KOPT-K1 (cell line): ENCODE measurements around the gene ATRNL1.

Experiments
- H3K27ac ChIP-seq: fragments of 200-600 bp; sonication (generic); 2 replicates; pipeline ENCODE4 v1.5.1; 2016; ENCODE audit warnings: antibody characterized with exemption, mild to moderate bottlenecking, low read depth, low read length; ENCODE audit not compliant: poor library complexity, severe bottlenecking
- H3K36me3 ChIP-seq: fragments of 200-600 bp; sonication (generic); 2 replicates; pipeline ENCODE4 v1.5.1; 2017; ENCODE audit warnings: antibody characterized with exemption, mild to moderate bottlenecking, low read length, moderate library complexity; ENCODE audit not compliant: insufficient read depth
- H3K9me3 ChIP-seq: fragments of 200-600 bp; sonication (generic); 2 replicates; pipeline ENCODE4 v1.5.1; 2017; ENCODE audit warnings: antibody characterized with exemption, low read length, mild to moderate bottlenecking; ENCODE audit not compliant: insufficient read depth, poor library complexity, severe bottlenecking

The ATRNL1 gene

GRCh38 chr10:115093286-115093775 lies at the start of gene ATRNL1:
Gene ATRNL1 (plus strand): TSS chr10:115093365. CDS start chr10:115093751, 386 bp downstream.
- no peak within 1 kb of the TSS for H3K27ac ChIP-seq
- H3K36me3 ChIP-seq, result no peaks in the 10 kb centered on the region

GRCh38 chr10:115043719-115044118 lies 49.4 kb upstream of the ATRNL1 start:
- H3K36me3 ChIP-seq, result no peaks in the 10 kb centered on the region
- no peak overlapping the region for H3K27ac ChIP-seq
- H3K9me3 ChIP-seq, result no peaks in the 10 kb centered on the region

More at GRCh38 chr10:115093286-115093775, at the start of gene ATRNL1:
- peaks cover 7% of the 10 kb centered on the region for H3K9me3 ChIP-seq

GRCh38 chr10:115044891-115045290 lies 48.3 kb upstream of the ATRNL1 start:
- no peak overlapping the region for H3K27ac ChIP-seq
- H3K36me3 ChIP-seq, result no peaks in the 10 kb centered on the region
- no peaks in the 10 kb centered on the region for H3K9me3 ChIP-seq

GRCh38 chr10:115045499-115045898 lies 47.7 kb upstream of the ATRNL1 start:
- no peaks in the 10 kb centered on the region for H3K9me3 ChIP-seq
- H3K27ac ChIP-seq, result no peak overlapping the region

GRCh38 chr10:115046686-115047236 lies 46.4 kb upstream of the ATRNL1 start:
- H3K36me3 ChIP-seq, result no peaks in the 10 kb centered on the region
- no peaks in the 10 kb centered on the region for H3K9me3 ChIP-seq

More at GRCh38 chr10:115045499-115045898, 47.7 kb upstream of the ATRNL1 start:
- H3K36me3 ChIP-seq, result no peaks in the 10 kb centered on the region

GRCh38 chr10:115047705-115048104 lies 45.5 kb upstream of the ATRNL1 start:
- H3K36me3 ChIP-seq, result no peaks in the 10 kb centered on the region
- H3K27ac ChIP-seq, result no peak overlapping the region
- no peaks in the 10 kb centered on the region for H3K9me3 ChIP-seq

More at GRCh38 chr10:115046686-115047236, 46.4 kb upstream of the ATRNL1 start:
- no peak overlapping the region for H3K27ac ChIP-seq

GRCh38 chr10:115049318-115049717 lies 43.8 kb upstream of the ATRNL1 start:
- Histone ChIP-seq H3K9me3 (no peaks in the 10 kb centered on the region), H3K27ac (no peak overlapping the region)

GRCh38 chr10:115049960-115050359 lies 43.2 kb upstream of the ATRNL1 start:
- H3K36me3 ChIP-seq, result no peaks in the 10 kb centered on the region
- H3K27ac ChIP-seq, result no peak overlapping the region
- no peaks in the 10 kb centered on the region for H3K9me3 ChIP-seq

More at GRCh38 chr10:115049318-115049717, 43.8 kb upstream of the ATRNL1 start:
- no peaks in the 10 kb centered on the region for H3K36me3 ChIP-seq

GRCh38 chr10:115050375-115051010 lies 42.7 kb upstream of the ATRNL1 start:
- Histone ChIP-seq H3K36me3 (no peaks in the 10 kb centered on the region), H3K9me3 (no peaks in the 10 kb centered on the region), H3K27ac (no peak overlapping the region)

- no peaks in the 10 kb centered on the region for H3K36me3 ChIP-seq
- no peak overlapping the region for H3K27ac ChIP-seq
- no peaks in the 10 kb centered on the region for H3K9me3 ChIP-seq
These were observed 41.9 kb upstream of the ATRNL1 start for GRCh38 chr10:115051216-115051615.

- Histone ChIP-seq H3K9me3 (no peaks in the 10 kb centered on the region), H3K27ac (no peak overlapping the region), H3K36me3 (no peaks in the 10 kb centered on the region)
These were observed 40.9 kb upstream of the ATRNL1 start for GRCh38 chr10:115052226-115052625.

- Histone ChIP-seq H3K27ac (no peak overlapping the region), H3K36me3 (no peaks in the 10 kb centered on the region), H3K9me3 (no peaks in the 10 kb centered on the region)
These were observed 40.4 kb upstream of the ATRNL1 start for GRCh38 chr10:115052728-115053127.

- Histone ChIP-seq H3K27ac (no peak overlapping the region), H3K9me3 (no peaks in the 10 kb centered on the region), H3K36me3 (no peaks in the 10 kb centered on the region)
These were observed 37.0 kb upstream of the ATRNL1 start for GRCh38 chr10:115056186-115056585.

GRCh38 chr10:115059301-115059898 lies 33.8 kb upstream of the ATRNL1 start:
- H3K27ac ChIP-seq, result no peak overlapping the region
- no peaks in the 10 kb centered on the region for H3K9me3 ChIP-seq
- no peaks in the 10 kb centered on the region for H3K36me3 ChIP-seq

GRCh38 chr10:115063701-115064658 lies 29.2 kb upstream of the ATRNL1 start:
- Histone ChIP-seq H3K36me3 (no peaks in the 10 kb centered on the region), H3K9me3 (no peaks in the 10 kb centered on the region), H3K27ac (no peak overlapping the region)
